Stimulated activated CD4-positive, alpha-beta T cell treated with anti-CD3 and anti-CD28 coated beads, Interleukin-2, amount 100 ng/mL, for 4 hours (primary cell): Measurements from ENCODE around the gene CADPS2.

Experiments used
- DNase-seq: peaks from one replicate; pipeline ENCODE4 v3.0.0-alpha.2; 2020; ENCODE audit warnings: low read depth

Gene CADPS2

DNA sequence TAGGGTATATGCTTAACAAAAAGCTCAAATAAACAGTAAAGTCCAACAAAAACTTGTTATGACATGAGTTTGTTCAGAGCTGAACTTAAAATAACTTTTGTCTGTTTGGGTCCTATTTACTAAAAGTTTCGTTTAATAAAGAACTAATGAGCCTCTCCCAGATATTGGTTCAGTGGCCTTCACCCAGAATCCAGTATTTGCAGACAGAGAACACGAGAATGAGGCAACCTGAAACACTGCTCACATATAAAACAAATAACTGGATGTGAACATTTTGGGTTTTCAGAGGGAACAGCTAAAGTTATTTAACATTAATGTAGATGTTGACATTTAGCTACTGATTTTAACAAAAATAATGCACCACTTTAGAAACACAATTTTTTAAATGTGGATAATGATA, 285.6 kb downstream of the CADPS2 start:
- DNase-seq, result no peak

DNA sequence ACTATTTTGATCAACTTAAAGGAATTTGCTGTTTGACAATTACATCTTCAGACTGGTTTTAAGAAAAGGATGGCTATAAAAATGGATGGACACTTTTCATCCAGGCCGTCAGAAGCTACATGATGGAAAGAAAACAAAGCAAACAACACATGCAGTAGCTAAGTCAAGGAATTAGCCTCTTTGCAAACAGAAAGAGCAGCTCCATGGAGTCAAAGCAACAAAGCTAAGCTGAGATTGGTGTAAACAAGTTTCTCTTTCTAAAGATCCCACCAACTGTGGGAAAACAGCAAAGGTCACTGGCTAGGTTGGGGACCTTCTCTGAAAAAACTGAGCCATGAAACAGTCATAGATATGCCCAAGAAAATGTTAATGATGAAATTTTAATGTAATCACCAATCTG, 286.2 kb downstream of the CADPS2 start:
- DNase-seq, result no peak

DNA sequence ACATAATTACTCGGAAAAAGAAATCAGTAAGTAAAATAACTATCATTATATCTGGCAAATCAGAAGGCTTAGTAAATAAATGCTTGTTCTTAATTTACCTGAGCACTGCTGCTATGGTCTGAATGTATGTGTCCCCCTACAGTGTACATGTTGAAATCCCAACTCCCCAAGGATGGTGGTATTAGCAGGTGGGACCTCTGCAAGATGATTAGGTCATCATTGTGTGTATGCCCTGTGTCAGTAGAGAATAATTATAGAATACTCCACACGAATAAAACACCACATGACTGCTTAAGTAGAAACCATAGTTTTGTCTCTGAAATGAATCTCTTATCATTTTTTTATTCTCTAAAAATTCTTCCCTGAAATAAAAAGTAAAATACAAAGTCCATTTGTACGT, 289.0 kb downstream of the CADPS2 start:
- no peak for DNase-seq

DNA sequence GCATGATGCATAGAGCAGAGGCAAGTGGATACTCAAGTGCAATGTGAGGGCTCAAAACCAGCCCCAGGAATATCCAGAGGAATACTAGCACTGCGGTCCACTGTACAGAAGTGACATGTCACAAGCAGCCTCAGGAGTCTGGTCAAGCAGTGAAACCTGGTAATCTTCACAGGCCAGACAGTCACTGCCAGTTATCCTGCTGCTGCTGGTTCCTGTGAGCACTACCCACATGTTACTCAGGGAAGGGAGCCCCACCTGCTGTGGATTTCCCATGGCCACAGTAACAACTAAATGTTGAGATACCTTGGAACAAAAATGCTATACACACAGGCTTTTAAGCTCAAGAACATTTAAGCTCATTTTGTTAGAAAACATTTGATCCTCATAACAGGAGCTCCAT, 290.4 kb downstream of the CADPS2 start:
- no peak for DNase-seq

DNA sequence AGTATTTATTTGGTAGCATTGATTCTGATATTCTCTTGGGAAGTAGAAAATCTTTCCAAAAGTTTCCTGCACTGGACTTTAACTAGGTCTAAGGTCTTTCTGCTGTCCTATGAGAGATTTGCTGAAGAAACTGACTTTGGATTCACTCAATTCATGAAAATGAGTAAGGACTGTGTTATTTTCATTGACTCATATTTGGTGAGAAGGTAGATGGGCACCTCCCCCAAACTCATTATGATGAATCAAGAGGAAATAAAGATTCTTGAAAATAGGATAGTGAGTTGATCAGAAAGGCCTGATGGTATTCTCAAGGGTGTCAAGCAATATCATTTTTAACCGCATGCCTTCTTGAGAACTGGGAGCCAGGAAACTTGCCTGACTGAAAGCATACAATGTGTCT, 297.6 kb downstream of the CADPS2 start:
- DNase-seq, result no peak

DNA sequence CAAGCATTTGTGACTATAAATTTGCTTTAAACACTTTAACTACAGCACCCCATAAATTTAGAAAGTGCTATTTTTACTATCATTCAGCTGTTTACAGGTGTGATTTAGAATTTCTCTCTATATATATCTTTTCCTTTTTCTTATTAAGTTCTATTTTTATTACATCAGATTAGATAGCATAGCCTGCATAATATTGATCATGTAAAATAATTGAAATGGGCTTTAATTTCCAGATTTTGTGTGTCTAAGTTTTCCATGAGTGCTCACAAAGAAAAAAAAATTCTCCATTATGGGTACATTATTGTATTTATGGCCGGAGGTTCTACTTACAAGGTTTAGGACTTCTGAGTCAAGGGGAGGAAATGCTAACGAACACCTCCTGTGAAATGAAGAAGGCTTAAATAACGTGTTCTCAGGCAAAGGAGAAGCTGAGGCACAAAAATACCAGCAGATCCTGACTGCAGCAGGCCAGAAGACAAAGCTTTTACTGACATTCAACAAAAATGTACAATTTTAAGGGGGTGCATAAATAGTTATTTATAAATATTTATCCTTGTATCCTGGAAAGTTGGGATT, 301.5 kb downstream of the CADPS2 start:
- DNase-seq, result no peak

DNA sequence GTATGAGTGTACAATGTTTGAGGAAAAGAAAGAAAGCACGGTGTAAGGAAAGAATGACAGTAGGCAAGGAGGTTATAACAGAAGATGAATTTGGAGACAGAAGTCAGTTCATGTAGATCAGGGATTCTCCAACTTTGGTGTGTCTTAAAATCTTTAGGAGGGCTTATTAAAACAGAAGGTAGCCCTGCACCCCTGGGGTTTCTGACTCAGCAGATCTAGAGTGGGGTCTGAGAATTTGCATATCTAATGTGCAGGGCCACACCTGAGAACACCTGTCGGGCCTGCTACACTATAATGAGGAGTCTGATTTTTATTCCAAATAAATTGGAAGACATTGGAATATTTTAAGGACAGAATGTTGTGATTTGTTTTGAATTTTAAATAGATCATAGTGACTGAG, 307.9 kb downstream of the CADPS2 start:
- no peak for DNase-seq

DNA sequence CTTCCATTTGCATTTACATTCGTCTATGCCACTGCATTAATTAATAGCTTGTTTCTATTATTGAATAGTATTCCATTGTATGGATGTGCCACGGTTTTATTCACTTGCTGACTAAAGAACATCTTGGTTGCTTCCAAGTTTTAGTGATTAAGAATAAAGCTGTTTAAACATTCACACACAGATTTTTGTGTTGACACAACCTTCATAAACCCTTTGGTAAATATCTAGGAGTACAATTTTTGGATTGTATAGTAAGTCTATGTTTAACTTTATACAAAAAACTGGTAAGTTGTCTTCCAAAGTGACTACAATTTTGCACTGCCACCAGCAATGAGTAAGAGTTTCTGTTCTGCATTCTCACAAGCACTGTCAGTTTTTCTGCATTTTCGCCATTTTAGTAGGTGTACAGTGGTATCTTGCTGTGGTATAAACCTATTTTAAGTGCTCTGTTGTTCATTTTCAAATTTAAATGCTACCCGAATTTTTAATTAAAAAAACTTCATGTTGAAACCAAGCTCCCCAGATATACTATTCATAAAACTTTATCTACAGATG, 308.7 kb downstream of the CADPS2 start:
- DNase-seq, result no peak

DNA sequence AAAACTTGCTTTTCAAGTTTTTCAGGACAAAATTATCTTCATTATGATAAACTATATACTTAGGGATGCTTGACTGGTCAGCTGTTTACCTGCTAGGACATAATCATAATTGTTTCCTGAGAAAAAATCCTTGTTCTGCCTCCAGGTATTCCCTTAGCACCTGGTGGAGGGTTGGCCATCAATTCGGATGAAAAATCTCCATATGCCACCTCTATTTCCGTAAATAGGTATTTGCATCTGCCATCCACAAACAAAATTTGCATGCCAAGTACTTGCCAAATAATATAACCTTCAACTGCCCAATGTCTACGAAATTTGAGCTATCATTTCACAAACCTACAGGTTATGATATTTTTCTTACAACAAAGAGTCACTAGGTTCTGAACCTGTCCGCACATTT, 313.6 kb downstream of the CADPS2 start:
- no peak for DNase-seq

DNA sequence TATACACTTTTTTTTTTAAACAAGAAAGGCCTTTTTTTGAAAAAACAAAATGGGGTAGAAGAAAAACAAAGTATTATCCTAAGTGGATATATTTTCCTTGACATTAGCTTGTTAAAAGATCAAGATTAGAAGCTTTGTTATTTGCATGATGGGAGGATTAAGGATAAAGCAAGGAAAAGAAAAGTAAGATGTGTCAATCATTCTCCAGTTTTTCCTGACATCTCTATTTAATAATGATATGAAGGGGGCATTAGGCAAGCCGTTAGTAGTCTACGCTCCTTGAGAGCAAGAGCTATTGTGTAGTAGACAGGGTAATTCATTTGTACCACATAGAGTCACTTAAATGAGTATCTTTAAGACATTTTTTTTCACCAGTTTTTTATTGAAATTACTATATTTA, 324.9 kb downstream of the CADPS2 start:
- no peak for DNase-seq

DNA sequence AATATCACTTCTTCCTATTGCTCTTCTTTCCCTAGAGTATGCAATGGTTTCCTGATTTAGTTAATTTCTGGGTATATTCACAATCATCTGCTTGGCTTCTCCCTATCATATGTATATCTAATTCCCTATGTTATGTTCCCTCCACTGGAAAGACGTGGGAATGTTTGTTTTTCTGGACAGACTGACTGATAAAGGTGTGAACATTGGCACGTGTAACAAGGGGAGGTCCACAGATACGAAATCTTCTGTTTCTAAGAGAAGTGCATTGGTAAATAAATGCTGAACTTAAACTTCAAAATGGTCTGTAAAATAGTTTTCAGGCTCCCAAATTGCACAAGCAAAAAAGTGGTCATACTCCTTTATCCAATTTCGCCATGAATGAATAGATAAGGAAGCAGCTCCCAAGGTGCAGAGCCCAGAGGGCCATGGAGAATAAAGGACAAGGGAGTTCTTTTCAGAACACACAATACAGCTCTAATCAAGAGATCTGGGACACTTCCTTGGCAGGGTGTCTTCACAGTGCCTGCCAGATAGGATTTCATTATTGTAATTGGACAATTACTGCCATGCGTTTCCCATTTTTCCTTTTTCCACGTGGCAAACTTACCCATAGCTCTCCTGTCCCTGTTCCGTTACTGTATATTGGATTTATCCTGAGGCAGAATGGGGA, 329.3 kb downstream of the CADPS2 start:
- DNase-seq, result no peak

DNA sequence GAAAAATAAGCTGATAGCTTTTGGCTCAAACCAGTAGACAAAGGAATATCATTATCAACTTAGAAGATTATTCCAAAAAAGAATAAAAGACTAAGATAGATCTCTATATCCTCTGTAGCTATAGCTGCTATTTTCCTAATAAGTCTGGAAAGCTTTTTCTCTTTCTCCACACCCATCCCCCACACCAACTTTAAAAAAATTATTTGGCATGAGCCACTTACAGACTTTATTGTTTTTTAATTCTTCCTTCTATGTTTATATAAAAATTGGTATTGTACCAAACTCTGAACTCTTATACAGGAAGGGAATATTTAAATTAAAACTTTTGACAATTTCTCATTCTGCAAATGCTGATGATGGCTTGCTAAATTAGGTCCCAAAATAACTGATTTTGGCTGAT, 330.0 kb downstream of the CADPS2 start:
- no peak for DNase-seq

DNA sequence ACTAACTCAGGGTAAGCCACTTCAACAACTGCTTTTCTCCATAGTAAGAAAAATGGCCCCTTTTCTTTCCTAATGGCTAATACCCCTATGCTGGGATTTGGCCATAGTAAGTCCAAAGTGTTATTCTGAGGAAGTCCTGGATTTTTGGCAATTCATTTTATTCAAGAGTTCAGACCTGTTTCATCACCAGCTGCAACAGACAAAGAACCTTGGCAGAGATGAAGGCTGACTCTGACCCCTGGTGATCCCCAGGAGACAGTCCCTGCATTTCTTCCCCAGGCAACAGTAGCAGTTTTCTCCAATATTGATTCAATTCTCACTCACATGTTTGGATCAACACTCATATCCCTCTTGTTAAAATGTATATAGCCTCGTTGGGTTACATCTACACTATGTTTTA, 332.5 kb downstream of the CADPS2 start:
- no peak for DNase-seq

DNA sequence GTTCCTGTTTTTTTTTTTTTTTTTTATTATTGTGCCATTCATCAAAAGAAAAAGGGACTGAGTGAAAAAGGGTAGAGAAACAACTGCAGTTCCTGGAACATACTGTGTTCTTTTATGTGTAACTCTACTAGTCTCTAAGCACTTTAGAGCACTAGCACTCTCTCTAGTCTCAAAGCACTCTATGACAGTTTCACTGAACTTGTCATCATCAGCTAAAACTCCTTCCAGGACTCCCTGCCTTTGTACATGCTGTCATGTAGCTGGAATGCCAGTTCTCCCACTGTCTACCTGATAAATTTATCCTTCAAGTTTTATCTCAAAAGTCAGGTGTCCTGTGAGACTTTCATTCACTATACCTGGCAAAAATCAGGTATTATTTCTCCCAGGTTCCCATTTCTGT, 333.5 kb downstream of the CADPS2 start:
- DNase-seq, result no peak

DNA sequence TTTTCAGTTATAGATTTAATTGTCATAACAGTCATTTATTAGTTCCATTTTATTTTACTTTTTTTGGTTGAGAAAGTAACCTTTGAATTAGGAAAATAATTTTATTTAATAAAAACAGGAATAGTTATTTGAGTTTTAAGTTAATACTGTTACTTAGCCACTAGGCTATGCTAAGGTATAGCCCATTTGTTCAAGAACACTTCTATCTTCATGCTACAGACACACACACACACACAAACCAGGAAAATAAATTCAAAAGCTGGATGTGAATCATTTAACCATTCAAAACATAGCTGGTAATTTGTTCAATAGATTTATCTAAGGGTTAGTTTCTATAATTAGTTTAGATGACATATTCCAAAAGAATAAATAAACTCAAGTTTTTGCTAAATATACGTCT, 335.7 kb downstream of the CADPS2 start:
- DNase-seq, result no peak

DNA sequence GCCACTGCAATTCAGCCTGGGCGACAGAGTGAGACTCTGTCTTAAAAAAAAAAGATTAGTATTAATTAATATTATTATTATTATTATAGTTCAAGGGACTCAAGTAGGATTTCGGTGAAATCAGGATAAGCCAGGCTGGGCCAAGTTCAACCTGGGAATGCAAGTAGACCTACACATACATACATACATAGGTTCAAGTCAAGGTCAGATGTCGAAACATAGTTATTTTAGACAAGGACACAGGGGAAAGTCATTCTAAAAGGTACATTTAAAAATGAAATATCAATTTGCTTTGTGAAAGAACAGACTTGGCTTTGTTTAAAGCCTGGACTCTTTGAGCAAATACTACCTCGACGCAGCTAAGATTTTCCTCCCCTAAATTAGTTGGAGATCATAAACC, 336.7 kb downstream of the CADPS2 start:
- no peak for DNase-seq

DNA sequence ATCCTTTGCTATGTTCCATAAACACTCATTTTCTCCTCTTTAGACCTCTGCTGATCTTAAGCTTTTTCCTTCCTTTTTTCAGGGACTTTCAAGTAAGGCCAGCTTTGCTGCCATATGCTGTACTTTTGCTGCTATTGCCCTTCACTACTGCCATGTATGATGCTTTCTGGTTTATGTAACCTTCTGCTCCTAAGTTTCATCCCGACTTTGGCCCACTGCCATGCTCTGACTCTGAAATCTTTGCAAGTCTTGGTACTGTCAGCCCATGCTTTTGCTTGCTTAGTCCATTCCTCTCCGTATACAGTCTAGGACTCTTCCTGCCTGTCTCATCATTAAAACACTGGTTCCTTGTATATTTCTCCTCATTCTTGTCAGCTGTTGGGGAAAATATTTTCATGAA, 339.8 kb downstream of the CADPS2 start:
- no peak for DNase-seq

DNA sequence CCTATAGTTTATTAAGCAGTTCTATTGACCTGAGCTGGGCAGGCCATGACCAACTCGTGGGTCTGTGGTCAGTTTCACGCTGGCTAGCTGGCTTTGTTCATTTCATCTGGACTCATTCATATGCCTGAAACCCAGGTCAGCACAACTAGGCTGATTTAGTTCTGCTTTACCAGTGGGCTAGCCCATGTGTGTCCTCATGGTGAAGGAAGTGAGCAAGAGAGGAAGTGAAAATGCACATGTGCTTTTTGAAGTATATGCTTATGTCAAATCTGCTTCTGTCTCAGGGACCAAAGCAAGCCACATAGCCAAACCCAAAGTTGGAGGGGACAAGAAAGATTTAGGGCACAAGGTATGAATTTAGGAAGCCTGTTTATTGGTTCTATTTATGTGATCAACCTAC, 341.8 kb downstream of the CADPS2 start:
- no peak for DNase-seq

DNA sequence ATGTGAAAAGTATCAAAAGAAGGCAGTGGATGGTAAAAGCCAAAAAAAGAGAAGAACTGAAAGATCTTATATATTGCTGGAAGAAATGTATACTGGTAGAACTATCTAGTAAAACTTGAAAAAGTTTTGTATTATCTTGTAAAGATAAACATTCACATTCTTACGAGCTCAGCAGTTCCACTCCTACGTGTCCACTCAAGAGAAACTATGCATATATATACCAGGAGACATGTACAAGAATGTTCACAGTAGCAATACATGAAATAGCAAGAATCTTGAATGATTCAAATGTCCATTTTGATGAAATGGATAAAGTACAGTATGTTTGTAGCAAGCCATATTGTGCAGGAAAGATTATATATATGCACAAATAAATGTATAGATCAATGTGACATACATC, 342.4 kb downstream of the CADPS2 start:
- DNase-seq, result no peak

DNA sequence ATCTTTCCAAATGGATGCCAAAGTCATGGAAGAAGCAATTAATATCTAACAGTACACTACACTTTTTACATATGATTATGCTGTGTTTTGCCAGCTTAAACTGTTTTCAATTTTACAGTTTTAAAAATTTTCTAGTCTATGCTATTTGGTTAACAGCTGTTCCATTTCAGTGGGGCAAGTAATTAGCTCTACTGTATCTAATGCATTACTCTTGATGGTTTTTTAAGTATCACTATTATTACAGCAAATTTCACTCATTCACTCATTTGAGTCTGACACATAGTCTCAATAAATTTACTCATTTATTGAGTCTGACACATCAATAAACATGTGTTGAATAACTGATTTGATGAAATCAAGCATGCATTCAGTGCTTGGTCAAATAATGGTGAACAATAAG, 343.1 kb downstream of the CADPS2 start:
- DNase-seq, result no peak

DNA sequence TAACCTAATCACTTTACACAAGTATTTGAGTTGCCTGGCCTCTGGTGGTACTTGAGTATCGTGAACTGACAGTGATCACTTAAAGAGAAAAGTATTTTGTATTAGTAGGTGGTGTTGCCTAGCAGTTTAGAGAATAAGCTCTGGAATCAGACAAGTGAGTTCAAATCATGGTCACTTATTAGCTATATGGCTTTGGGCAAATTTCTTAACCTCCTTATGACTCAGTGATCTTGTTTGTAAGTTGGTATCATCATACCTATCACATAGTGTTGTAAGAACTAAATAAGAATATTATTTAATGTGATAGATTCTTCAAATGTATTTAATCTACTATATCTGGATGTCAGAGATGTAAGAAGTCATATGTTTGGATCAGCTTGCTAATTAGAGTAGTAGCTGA, 351.2 kb downstream of the CADPS2 start:
- no peak for DNase-seq

DNA sequence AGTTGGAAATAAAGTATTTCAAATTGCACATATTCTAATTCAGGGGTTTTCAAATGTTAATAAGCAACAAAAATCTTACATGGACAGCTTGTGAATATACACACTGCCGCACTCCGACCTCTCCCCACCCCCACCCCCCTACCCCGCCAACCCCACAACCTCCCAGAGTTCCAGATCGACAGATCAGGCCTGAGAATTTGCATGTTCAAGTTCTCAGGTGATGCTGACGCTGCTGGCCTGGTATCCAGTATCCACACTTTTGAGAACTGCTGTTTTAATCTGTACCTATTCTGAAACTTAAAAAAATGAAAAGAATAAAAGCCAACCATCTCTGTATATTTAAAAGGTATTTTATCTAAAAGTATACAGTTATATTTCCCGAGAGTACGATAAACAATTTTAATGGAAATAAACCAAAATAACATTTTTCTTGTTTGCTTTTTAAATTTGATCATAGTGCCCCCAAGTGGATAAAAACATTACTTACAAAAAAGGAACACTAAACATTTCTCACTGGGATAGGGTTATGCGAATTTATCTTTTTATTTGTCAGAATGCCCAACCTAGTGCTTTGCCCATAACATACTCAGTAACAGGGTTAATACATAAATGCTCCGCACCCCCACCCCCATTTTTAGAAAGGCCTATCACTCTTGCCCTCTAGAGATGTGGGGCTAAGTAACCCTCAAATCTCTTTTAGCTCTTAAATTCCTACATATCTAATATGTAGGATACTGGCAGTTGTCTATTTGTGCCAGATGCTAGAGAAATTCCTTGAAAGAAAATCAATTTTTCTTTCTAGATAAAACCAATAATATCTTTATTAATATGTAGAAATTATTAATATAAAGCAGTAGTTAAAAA, 353.6 kb downstream of the CADPS2 start:
- no peak for DNase-seq

DNA sequence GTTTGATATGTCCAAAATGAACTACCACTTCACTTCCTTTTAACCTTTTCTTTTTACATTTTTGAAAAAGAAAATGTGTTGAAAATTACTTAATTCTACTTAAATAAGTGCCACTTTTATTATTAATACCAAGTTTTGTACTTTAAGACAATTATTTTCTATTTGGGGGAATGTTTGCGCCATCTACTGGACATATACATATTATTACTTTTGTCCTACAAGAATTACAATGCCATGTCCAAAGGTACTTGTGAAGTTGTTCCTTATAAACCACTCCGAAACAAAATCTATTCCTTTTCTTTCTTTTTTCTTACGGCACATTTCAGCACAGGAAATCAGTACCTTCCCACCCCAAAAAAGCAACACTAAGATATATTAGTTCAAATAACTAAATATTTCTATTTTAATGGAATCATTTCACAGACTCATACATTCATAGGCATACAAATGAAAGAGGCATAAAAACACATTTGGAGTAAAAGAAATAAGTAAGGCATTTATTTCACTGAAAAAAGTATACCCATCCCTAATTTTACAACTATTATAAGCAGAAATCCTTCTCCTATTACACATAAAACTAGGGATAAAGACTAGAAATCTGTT, 357.3 kb downstream of the CADPS2 start:
- DNase-seq, result no peak
